ENCODE data around the gene UTS2R.

DNA sequence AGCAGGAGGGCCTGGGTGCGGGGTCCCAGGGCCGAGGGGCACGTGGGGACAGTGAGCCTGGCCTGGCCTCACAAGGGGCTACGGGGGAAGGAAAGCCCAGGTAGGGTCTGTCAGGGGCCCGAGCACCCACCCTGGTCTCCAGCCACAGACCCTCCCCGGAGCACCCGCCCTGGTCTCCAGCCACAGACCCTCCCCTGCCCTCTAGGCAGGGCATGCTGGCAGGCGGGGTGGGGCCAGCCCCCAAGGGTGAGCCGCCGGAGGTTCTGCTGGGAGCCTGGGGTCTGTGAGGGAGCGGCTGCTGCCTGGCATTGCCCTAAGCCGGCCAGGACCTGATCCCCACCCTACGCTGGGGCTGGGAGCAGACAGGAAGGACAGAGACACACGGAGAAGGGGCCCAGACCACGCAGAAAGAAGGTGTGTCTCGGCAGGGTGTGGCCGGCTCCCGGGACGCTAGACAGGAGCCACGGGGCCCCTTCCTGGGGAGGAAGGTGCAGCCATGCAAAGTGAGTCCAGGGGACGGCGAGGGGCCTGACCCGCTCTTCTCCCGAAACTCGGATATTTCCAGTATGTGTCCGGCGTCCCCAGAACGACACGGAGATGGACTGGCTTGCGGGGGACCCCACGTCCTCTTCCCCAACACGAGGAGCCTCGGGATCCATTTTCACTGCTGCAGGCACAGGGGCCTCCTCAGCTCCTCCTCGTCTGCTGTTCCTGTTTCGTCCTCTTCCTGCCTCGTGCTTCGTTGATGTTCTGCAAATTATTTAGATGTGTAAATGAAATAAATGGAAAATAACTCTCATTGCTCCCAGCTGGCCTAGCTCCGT is 15.5 kb downstream of the UTS2R start:
- TF ChIP-seq POLR2A (IDR thresholded peaks at IDR 0.05): no peak
- TF ChIP-seq, protein P1, sequence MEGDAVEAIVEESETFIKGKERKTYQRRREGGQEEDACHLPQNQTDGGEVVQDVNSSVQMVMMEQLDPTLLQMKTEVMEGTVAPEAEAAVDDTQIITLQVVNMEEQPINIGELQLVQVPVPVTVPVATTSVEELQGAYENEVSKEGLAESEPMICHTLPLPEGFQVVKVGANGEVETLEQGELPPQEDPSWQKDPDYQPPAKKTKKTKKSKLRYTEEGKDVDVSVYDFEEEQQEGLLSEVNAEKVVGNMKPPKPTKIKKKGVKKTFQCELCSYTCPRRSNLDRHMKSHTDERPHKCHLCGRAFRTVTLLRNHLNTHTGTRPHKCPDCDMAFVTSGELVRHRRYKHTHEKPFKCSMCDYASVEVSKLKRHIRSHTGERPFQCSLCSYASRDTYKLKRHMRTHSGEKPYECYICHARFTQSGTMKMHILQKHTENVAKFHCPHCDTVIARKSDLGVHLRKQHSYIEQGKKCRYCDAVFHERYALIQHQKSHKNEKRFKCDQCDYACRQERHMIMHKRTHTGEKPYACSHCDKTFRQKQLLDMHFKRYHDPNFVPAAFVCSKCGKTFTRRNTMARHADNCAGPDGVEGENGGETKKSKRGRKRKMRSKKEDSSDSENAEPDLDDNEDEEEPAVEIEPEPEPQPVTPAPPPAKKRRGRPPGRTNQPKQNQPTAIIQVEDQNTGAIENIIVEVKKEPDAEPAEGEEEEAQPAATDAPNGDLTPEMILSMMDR (IDR thresholded peaks at IDR 0.05): no peak

Data from body of pancreas (tissue), 4 donors.